ENCODE results near the gene TTYH3.

Gene TTYH3

GRCh38 chr7:2614631-2615330 lies 17.0 kb upstream of the TTYH3 start:
- H3K4me3 ChIP-seq (ENCODE audit: low read depth, low read length), result no peak overlapping the region
- POLR2A ChIA-PET, result no interaction called here

GRCh38 chr7:2616387-2617324 lies 15.1 kb upstream of the TTYH3 start:
- DNase-seq (ENCODE audit: low read depth, low spot score), result no peak
- ChIA-PET CTCF (interaction anchor here (1.1 to 1.7 kb wide), 4 partner anchors 8 to 16 kb away, joined by 3 to 4 read pairs (median 4); no protein-coding TSS in a partner anchor), POLR2A (no interaction called here)
- H3K4me3 ChIP-seq (ENCODE audit: low read depth, low read length), result no peak overlapping the region
- no peak for TF ChIP-seq CTCF (IDR thresholded peaks at IDR 0.05; ENCODE audit: insufficient read depth, low read length, missing control alignments)

More at GRCh38 chr7:2614631-2615330, 17.0 kb upstream of the TTYH3 start:
- TF ChIP-seq CTCF (IDR thresholded peaks at IDR 0.05; ENCODE audit: insufficient read depth, low read length, missing control alignments), result no peak
- CTCF ChIA-PET, result interaction anchor here (0.9 to 1.8 kb wide), 3 partner anchors 9 to 163 kb away, joined by 3 to 7 read pairs (median 4); no protein-coding TSS in a partner anchor
- DNase-seq (ENCODE audit: low read depth, low spot score), result no peak

GRCh38 chr7:2617325-2617905 lies 14.4 kb upstream of the TTYH3 start:
- DNase-seq (ENCODE audit: low read depth, low spot score), result no peak
- CTCF ChIA-PET, result interaction anchor here (1.1 to 1.7 kb wide), 4 partner anchors 9 to 54 kb away, joined by 3 to 5 read pairs (median 4); no protein-coding TSS in a partner anchor
- TF ChIP-seq CTCF (IDR thresholded peaks at IDR 0.05; ENCODE audit: insufficient read depth, low read length, missing control alignments), result no peak
- no peak overlapping the region for H3K4me3 ChIP-seq (ENCODE audit: low read depth, low read length)
- POLR2A ChIA-PET, result no interaction called here

GRCh38 chr7:2619116-2619515 lies 12.7 kb upstream of the TTYH3 start:
- no peak for DNase-seq (ENCODE audit: low read depth, low spot score)
- ChIA-PET POLR2A (interaction anchor here (1.3 kb wide), 1 partner anchor 17 kb away, joined by 3 read pairs; no protein-coding TSS in a partner anchor), CTCF (interaction anchor here (1.2 to 1.7 kb wide), 8 partner anchors 8 to 151 kb away, joined by 3 to 7 read pairs (median 4); no protein-coding TSS in a partner anchor)
- H3K4me3 ChIP-seq (ENCODE audit: low read depth, low read length), result no peak overlapping the region
- TF ChIP-seq CTCF (IDR thresholded peaks at IDR 0.05; ENCODE audit: insufficient read depth, low read length, missing control alignments), result no peak

GRCh38 chr7:2621061-2621828 lies 10.5 kb upstream of the TTYH3 start:
- POLR2A ChIA-PET, result interaction anchor here (0.6 to 1.2 kb wide), 3 partner anchors 10 to 12 kb away, joined by 3 read pairs; partner anchors contain the start of gene TTYH3

More at GRCh38 chr7:2621061-2621828, 10.5 kb upstream of the TTYH3 start:
- DNase-seq (ENCODE audit: low read depth, low spot score), result no peak
- TF ChIP-seq CTCF (IDR thresholded peaks at IDR 0.05; ENCODE audit: insufficient read depth, low read length, missing control alignments), result no peak
- CTCF ChIA-PET, result interaction anchor here (0.9 to 4.7 kb wide), 3 partner anchors 8 to 13 kb away, joined by 3 to 22 read pairs (median 4); partner anchors contain the start of gene TTYH3
- H3K4me3 ChIP-seq (ENCODE audit: low read depth, low read length), result no peak overlapping the region

Measured in AG04449 (cell line).